HEK293T (cell line): ENCODE measurements around the gene MVB12A.

Experiments used
- ARNT ChIP-seq: fragments of 450-650 bp; IDR thresholded peaks from 2 replicates; pipeline ENCODE4 v1.6.1; 2017; ENCODE audit warnings: mild to moderate bottlenecking
- ELF4 ChIP-seq: fragments of 450-650 bp; IDR thresholded peaks from 2 replicates; pipeline ENCODE4 v1.6.1; 2017; ENCODE audit warnings: antibody characterized with exemption
- FOXA1 ChIP-seq: fragments of 450-650 bp; IDR thresholded peaks from 2 replicates; pipeline ENCODE4 v1.6.1; 2016; ENCODE audit warnings: mild to moderate bottlenecking
- FOXK2 ChIP-seq: fragments of 450-650 bp; IDR thresholded peaks from 2 replicates; pipeline ENCODE4 v1.6.1; 2016; ENCODE audit warnings: mild to moderate bottlenecking
- FOXM1 ChIP-seq: fragments of 450-650 bp; IDR thresholded peaks from 2 replicates; pipeline ENCODE4 v1.6.1; 2017; ENCODE audit warnings: mild to moderate bottlenecking, borderline replicate concordance
- HDGF ChIP-seq: fragments of 450-650 bp; IDR thresholded peaks from 2 replicates; pipeline ENCODE4 v1.6.1; 2017; ENCODE audit warnings: antibody characterized with exemption, borderline replicate concordance
- L3MBTL2 ChIP-seq: fragments of 450-650 bp; conservative IDR thresholded peaks from 2 replicates; pipeline ENCODE4 v1.6.1; 2016; ENCODE audit warnings: mild to moderate bottlenecking
- PKNOX1 ChIP-seq: fragments of 450-650 bp; IDR thresholded peaks from 2 replicates; pipeline ENCODE4 v1.6.1; 2016
- SP1 ChIP-seq: fragments of 450-650 bp; IDR thresholded peaks from 2 replicates; pipeline ENCODE4 v1.6.1; 2017
- SUZ12 ChIP-seq: fragments of 450-650 bp; IDR thresholded peaks from 2 replicates; pipeline ENCODE4 v1.6.1; 2016; ENCODE audit warnings: mild to moderate bottlenecking
- ZNF384 ChIP-seq: fragments of 450-650 bp; IDR thresholded peaks from 2 replicates; pipeline ENCODE4 v1.6.1; 2016

- TF ChIP-seq HDGF (no peak), FOXK2 (no peak), L3MBTL2 (no peak), ELF4 (no peak), ARNT (no peak), FOXA1 (no peak), FOXM1 (no peak), ZNF384 (no peak), SP1 (no peak), PKNOX1 (no peak), SUZ12 (no peak)
Measured at GRCh38 chr19:17435218-17435617, 15.4 kb downstream of the MVB12A start.
